GM23248 (cell line): Measurements from ENCODE around the gene MSGN1. TPM values are rescaled to one million over a fixed set of nuclear protein-coding genes. Genes with fewer than 3 reads are reported as not detected.
A peak's percentile ranks its signal among the peaks of the same experiment; 100 is the strongest.

ENCODE experiments used
- DNase-seq: peaks from one replicate; pipeline ENCODE4 v3.0.0-alpha.2; 2015
- H2AFZ ChIP-seq: fragments of 200-600 bp; sonication (generic); 2 replicates; pipeline ENCODE4 v1.6.1; 2016; ENCODE audit warnings: antibody characterized with exemption
- H3F3A ChIP-seq: fragments of 200-600 bp; sonication (generic); 2 replicates; pipeline ENCODE4 v1.6.1; 2016; ENCODE audit warnings: mild to moderate bottlenecking, antibody characterized with exemption, mixed run types; ENCODE audit not compliant: insufficient read depth
- H3K27ac ChIP-seq: fragments of 200-600 bp; sonication (generic); 2 replicates; pipeline ENCODE4 v1.5.1; 2016; ENCODE audit warnings: mild to moderate bottlenecking
- H3K27me3 ChIP-seq: fragments of 200-600 bp; sonication (generic); replicated peaks from 2 replicates; pipeline ENCODE4 v1.6.1; 2016; ENCODE audit warnings: mild to moderate bottlenecking; ENCODE audit not compliant: insufficient read depth
- H3K36me3 ChIP-seq: fragments of 200-600 bp; sonication (generic); 2 replicates; pipeline ENCODE4 v1.6.1; 2016; ENCODE audit warnings: low read depth, mild to moderate bottlenecking
- H3K4me1 ChIP-seq: fragments of 200-600 bp; sonication (generic); 2 replicates; pipeline ENCODE4 v1.6.1; 2016; ENCODE audit warnings: mild to moderate bottlenecking; ENCODE audit not compliant: insufficient read depth
- H3K4me2 ChIP-seq: fragments of 200-600 bp; sonication (generic); one replicate; pipeline ENCODE4 v1.6.1; 2016; ENCODE audit warnings: mild to moderate bottlenecking; ENCODE audit not compliant: unreplicated experiment
- H3K4me3 ChIP-seq: fragments of 200-600 bp; sonication (generic); 2 replicates; pipeline ENCODE4 v1.5.1; 2016; ENCODE audit warnings: mild to moderate bottlenecking
- H3K79me2 ChIP-seq: fragments of 200-600 bp; sonication (generic); 2 replicates; pipeline ENCODE4 v1.6.1; 2016; ENCODE audit warnings: mild to moderate bottlenecking; ENCODE audit not compliant: insufficient read depth
- H3K9ac ChIP-seq: fragments of 200-600 bp; sonication (generic); 2 replicates; pipeline ENCODE4 v1.6.1; 2016; ENCODE audit warnings: mild to moderate bottlenecking
- H3K9me2 ChIP-seq: fragments of 200-600 bp; sonication (generic); 2 replicates; pipeline ENCODE4 v1.6.1; 2016; ENCODE audit warnings: mixed run types, mild to moderate bottlenecking, moderate library complexity; ENCODE audit not compliant: insufficient read depth
- H3K9me3 ChIP-seq: fragments of 200-600 bp; sonication (generic); one replicate; pipeline ENCODE4 v1.6.1; 2017; ENCODE audit warnings: low read depth
- H4K20me1 ChIP-seq: fragments of 200-600 bp; sonication (generic); 2 replicates; pipeline ENCODE4 v1.6.0; 2016; ENCODE audit not compliant: insufficient read depth
- EZH2 ChIP-seq: fragments of 200-600 bp; sonication (generic); IDR thresholded peaks from 2 replicates; pipeline ENCODE4 v1.6.1; 2018; ENCODE audit warnings: antibody characterized with exemption, mild to moderate bottlenecking; ENCODE audit not compliant: insufficient read depth, poor library complexity, severe bottlenecking
- EZH2phosphoT487 ChIP-seq: fragments of 200-600 bp; sonication (generic); IDR thresholded peaks from 2 replicates; pipeline ENCODE4 v1.6.1; 2018; ENCODE audit warnings: antibody characterized with exemption, moderate library complexity, mild to moderate bottlenecking, low read depth; ENCODE audit not compliant: insufficient read depth
- WGBS, 2 experiments: methylation state at CpG; one replicate each; pipeline ENCODE4 v1.1.6; 2015 to 2017; ENCODE audit warnings: low lambda C conversion rate in 2 of 2, low coverage in 1 of 2; ENCODE audit errors: missing lambda C conversion rate in 2 of 2; 5-methylcytosine and 5-hydroxymethylcytosine counted together
- in situ Hi-C: fragments of 300-500 bp; cut with MboI; formaldehyde crosslinking; loops from 2 replicates; pipeline ENCODE4 v1.15.0; 2020
- polyA plus RNA-seq: library from polyadenylated mRNA; unstranded; fragments of >200 nt; fragmentation: Nextera tagmentation; extraction: Ambion mirVana; gene quantifications from 2 replicates; pipeline ENCODE4 v1.2.1, GENCODE V29; 2016
- total RNA-seq: library from RNA; depleted of rRNA; stranded (reverse); fragments of >200 nt; shearing (Covaris generic); gene quantifications from 2 replicates; pipeline ENCODE4 v1.2.3, GENCODE V29; 2014

Gene MSGN1
- total and polyA plus RNA-seq, 2 experiments from 2014 or later = not detected

DNA sequence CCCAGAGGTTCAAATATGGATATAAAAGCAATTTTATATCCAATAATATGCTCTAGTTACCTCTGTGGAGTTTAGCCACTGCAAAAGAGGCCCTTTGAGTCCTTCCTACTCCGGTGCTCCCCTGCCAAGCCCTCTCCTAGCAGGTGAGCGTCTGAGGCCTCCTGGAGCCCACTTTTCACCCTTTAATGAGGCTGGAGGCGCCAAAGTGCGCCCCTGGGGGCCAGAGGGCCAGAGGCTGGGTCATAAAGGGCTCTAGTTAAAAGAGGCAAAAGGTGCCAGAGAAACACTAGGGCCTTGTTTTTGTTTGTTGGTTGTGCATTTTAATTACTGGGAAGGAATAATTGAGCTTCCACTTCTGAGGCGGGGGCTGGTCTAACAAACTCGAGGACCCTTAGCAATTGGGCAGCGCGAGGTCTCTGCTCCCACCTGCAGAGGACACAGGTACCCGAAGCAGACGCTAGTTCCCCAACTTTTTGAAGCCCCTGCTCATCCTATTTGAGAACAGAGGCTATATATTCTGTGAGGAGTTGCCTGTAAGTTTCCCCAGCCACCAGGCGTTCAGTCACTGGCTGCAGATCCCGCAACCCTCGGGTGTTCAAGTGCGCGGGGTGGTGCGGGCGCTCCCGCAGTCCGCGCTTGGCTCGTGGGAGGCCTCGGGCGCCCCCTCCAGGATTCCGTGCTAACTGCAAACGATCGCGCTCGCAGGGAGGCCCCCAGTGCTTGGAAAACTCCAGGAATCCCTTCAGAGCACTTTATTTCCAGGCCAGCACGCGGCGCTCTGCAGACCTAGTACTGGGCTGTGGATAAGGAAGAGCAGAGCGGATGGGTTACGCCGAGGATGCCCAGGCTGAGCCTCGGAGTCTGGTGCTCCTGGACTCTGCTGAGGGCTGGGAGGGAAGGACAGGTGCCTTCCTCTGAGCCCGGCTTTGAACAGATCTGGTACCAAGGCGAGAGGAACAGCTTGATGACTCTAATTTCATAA is 14.1 kb downstream of the MSGN1 start:
- H3K4me3 ChIP-seq = peak overlapping the region; percentile 58

DNA sequence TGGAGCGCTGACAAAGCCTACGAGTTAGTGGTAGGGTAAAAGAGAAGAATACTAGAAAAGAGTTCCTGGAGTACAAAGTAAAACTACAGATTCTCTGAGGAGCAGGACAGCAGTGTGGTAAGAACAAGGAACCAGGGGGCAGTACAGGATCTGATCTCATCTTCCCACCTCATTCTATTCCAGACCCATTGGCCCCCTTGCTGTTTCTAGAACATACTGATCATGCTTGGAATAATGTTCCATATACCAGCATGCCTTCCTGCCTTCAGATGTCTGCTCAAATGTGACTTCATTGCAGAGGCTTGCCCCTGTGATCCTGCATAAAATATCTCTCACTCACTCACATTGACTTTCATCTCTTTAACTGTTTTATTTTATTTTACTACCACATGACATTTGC is 19.3 kb downstream of the MSGN1 start:
- Histone ChIP-seq H3K9me3 (no peaks in the 10 kb centered on the region), H3K4me3 (no peak overlapping the region), H3K27me3 (peaks cover 5% of the 10 kb centered on the region; the same call in 1 of the 2 replicates), H3K9me2 (no peaks in the 10 kb centered on the region), H2AFZ (no peak overlapping the region), H3K9ac (no peak overlapping the region), H3K4me2 (no peak overlapping the region), H4K20me1 (no peaks in the 10 kb centered on the region), H3K79me2 (no peaks in the 10 kb centered on the region), H3F3A (no peaks in the 10 kb centered on the region), H3K27ac (no peak overlapping the region), H3K36me3 (no peaks in the 10 kb centered on the region), H3K4me1 (no peaks in the 10 kb centered on the region)
- TF ChIP-seq EZH2 = no peak
- TF ChIP-seq EZH2phosphoT487 = no peak
- WGBS, 2 experiments = 93 to 95% methylated on average over 2 of the region's 2 CpGs
- no peak for DNase-seq
- in situ Hi-C loops = no loop called here

More for the DNA sequence above, 14.1 kb downstream of the MSGN1 start:
- Histone ChIP-seq H3K79me2 (no peaks in the 10 kb centered on the region), H3K4me2 (peak overlapping the region; percentile 81), H3K9me3 (no peaks in the 10 kb centered on the region), H3K36me3 (no peaks in the 10 kb centered on the region), H3K9me2 (no peaks in the 10 kb centered on the region), H3F3A (no peaks in the 10 kb centered on the region), H3K27me3 (peaks cover 5% of the 10 kb centered on the region; the same call in 1 of the 2 replicates), H2AFZ (peak overlapping the region; percentile 54; the same call in 1 of the 2 replicates), H4K20me1 (no peaks in the 10 kb centered on the region), H3K9ac (no peak overlapping the region; the same call in 1 of the 2 replicates), H3K27ac (no peak overlapping the region), H3K4me1 (no peaks in the 10 kb centered on the region)
- peak; percentile 82 for DNase-seq
- WGBS, 2 experiments = 11 to 12% methylated on average over 37 of the region's 37 CpGs
- no peak for TF ChIP-seq EZH2phosphoT487
- no peak for TF ChIP-seq EZH2
- in situ Hi-C loops = no loop called here

DNA sequence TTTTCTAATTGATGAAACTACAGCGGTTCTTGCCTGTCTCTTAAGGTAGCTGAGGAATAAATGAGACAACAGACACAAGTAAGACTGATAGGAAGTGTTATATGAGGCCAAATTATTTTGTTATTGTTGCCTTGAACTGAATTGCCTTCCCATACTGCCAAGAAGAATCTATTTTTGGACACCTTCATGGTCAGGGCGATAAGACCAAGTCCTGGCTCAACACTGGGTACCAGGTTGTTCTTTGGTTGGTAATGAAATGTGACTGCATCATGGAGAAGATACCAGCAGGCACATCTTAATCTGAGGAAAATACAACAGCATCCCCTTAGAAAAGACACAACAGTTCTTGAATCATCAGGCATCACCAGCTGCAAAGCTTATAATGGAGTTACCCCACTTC is 23.7 kb downstream of the MSGN1 start:
- Histone ChIP-seq H3F3A (no peaks in the 10 kb centered on the region), H3K4me3 (no peak overlapping the region), H3K27me3 (0 out of 2 replicates have a peak, but pooled peaks cover 8% of the 10 kb centered on the region), H3K9me3 (no peaks in the 10 kb centered on the region), H3K27ac (no peak overlapping the region), H3K79me2 (no peaks in the 10 kb centered on the region), H2AFZ (no peak overlapping the region), H4K20me1 (no peaks in the 10 kb centered on the region), H3K9ac (no peak overlapping the region), H3K36me3 (no peaks in the 10 kb centered on the region), H3K9me2 (no peaks in the 10 kb centered on the region), H3K4me2 (no peak overlapping the region), H3K4me1 (no peaks in the 10 kb centered on the region)
- TF ChIP-seq EZH2phosphoT487 (no peak), EZH2 (no peak)
- in situ Hi-C loops = no loop called here
- 51 to 60% methylated on average over 2 of the region's 2 CpGs for whole genome bisulfite sequencing, 2 experiments
- no peak for DNase-seq

DNA sequence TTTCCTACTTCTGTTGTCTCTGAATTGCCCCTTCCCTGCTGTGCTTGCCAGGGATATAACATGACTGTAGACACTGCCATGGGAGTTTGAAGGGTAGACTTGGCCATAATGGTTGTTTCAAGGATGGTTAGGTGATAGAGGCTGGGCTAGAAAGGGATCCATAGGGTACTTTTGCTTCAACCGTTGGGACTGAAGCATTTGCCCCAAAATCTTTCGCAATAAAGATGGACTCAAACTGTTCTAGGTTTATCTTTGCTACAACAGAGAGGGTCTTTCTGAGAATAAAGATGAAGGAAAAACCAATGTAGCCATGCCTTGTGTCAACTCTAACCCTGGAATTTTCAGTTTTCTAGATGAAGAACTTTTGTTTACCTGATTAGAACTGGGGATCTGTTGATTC is 27.2 kb downstream of the MSGN1 start:
- Histone ChIP-seq H3K4me2 (no peak overlapping the region), H2AFZ (no peak overlapping the region), H3K27me3 (0 out of 2 replicates have a peak, but pooled peaks cover 13% of the 10 kb centered on the region), H3K9me2 (no peaks in the 10 kb centered on the region), H3F3A (no peaks in the 10 kb centered on the region), H3K9me3 (no peaks in the 10 kb centered on the region), H3K4me1 (no peaks in the 10 kb centered on the region), H3K27ac (no peak overlapping the region), H3K4me3 (no peak overlapping the region), H3K79me2 (no peaks in the 10 kb centered on the region), H3K9ac (no peak overlapping the region), H3K36me3 (no peaks in the 10 kb centered on the region), H4K20me1 (no peaks in the 10 kb centered on the region)
- TF ChIP-seq EZH2phosphoT487 (no peak), EZH2 (no peak)
- DNase-seq = no peak
- 78 to 87% methylated on average over 2 of the region's 2 CpGs for WGBS, 2 experiments
- in situ Hi-C loops = no loop called here
